ENCODE measurements around the gene NSUN4.

Gene NSUN4

DNA sequence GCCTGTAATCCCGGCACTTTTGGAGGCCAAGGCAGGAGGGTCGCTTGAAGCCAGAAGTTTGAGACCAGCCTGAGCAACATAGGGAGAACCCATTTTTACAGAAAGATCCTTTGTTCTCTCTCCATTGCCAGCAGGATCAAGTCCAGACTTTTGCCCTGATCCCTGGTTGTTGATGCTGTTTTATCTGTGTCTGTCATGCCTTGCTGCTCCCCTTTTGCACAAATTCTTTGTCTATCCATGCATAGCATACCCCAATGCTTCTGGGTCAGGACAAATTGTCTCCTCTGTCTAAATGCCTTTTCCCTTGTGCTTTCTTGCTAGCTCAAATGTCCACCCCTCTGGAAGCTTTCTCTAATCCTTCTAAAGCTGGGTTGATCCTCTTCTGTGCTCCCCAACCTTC lies 28.2 kb downstream of the NSUN4 start:
- no peak for DNase-seq

DNA sequence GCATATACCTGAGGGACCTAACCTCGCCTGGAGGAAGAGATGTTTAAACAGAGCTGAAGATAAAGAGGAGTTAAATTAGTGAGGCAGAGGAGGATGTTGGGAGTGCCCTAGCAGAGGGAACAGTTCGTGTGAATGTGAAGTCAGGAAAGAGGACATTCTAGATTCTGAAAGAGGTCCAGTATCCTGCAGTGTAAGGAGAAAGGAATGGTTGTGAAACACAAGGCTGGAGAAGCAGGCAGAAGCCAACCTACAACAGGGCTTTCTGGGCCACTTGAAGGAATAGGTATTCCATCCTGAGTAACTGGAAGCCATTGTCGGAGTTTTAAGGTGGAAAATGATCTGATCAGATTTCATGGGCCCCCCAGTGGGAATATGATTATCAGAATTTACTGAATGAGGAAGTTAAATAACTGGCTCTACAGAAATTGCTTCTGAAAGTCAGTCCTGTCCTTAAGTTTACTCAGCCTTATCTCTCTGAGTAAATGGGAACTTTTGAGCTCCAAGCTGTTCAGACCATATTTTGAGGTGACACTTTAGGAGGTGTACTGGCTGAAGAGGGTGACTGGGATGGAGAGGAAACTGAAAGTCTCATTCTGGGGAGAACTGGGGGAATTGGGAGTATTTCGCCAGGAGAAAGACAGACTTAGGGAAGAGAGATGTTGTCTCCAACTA lies 29.1 kb downstream of the NSUN4 start:
- DNase-seq, result no peak

DNA sequence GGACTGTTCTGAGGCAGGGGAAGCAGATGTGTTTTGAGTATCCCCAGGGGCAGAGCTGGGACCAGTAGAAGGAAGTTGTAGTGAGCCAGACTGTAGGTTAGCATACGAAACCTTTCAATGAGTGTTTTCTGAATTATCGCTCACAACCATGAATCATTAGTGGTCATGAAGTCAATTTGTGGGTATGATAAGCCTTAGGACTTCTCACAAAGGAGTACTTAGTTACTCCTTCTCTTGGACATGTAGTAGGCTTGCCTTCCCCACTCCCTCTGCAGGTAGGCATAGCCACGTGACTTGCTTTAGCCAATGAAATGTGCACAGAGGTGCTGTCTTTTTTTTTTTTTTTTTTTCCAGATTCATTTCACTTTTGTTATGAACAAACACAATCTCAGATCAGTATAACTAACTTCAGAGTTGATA lies 29.6 kb downstream of the NSUN4 start:
- DNase-seq, result no peak

DNA sequence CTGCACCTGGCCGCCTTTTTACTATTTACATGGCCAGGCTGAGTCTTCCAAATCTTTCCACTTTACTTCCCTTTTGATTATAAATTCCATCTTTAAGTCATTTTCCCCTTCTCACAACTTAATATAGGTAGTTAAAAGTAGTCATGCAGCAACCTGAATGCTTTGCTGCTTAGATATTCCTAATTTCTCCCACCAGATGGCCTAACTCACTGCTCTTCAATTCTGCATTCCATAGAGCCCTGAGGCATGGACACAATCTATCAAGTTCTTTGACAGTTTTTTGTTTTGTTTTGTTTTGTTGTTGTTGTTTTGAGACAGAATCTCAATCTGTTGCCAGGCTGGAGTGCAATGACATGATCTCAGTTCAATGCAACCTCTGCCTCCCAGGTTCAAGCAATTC lies 31.8 kb downstream of the NSUN4 start:
- no peak for DNase-seq

DNA sequence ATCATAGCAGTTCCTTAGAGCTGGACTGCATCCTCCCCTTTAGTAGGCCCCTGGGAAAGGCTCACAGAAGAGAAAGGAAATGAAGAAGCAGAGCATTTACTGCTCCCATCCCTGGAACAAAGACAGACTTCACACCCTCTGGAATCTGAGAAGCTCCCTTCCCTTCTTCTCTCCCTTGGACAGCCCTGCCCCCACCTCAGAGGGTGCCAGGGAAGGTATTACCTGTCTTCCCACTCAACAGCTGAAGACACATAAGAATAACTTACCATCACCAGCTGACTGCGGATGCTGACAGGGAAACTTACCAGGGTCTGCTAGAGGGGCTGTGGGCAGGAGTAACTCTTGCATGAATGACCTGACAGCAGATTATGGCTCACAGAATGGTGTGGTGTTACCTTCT lies 39.4 kb downstream of the NSUN4 start:
- no peak for DNase-seq

DNA sequence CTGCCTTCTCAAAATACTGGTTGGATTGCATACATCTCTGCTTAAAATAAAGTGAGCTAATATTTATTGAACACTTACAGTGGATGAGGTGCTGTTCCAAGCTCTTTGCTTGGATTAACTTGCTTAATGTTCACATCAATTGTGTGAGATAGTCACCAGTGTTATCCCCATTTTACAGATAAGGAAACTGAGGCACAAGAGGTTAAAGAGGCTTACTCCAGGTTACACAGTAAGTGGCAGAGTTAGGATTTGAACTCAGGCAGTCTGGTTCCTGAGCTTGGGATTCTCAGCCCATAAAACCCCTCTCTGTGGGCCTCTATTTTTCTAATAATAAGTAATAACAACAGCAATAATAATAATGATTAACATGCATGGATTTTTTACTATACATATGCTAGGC lies 39.9 kb downstream of the NSUN4 start:
- no peak for DNase-seq

DNA sequence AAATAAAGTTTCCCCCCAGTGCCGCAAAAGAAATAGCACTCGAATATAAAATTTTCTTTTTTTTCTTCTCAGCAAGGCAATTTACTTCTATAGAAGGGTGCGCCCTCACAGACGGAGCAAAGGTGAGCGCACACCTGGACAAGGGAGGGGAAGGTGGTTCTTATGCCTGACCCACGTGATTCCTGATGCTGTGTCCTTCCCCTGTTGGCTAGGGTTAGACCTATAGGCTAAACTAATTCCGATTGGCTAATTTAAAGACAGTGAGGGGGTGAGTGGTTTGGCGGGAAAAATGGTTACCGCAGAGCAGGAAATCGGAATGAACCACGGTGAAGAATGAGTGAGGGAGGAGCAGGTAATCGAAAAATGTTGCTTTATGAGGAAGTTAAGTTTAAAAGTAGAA lies 52.9 kb downstream of the NSUN4 start:
- no peak for DNase-seq

DNA sequence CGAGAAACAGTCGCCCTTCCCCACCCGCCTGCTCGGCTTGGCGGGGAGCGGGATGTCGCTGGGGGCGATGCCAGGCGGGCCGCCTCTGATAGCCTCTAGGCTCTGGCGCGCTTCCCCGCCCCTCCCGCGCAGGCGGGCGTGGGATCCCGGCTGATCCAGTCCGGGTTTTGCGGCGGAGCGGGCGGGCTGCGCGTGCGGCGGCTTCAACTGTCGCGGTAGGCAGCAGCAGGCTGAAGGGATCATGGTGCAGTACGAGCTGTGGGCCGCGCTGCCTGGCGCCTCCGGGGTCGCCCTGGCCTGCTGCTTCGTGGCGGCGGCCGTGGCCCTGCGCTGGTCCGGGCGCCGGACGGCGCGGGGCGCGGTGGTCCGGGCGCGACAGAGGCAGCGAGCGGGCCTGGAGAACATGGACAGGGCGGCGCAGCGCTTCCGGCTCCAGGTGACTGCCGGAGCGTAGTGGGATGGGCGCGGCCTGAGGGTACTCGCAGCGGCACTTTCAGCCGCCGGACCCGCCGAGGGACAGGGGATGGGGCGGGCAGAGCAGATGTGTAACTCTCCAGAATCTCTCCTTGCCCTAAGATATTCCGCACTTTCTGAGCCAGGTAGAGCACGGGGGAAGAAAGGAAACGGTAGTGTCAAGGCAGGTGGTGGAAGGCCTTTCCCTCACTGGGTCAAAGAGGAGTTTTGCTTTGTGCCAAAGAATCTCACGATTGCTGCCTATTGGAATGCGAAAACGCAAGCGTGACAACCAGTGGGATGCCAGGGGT lies 53.7 kb downstream of the NSUN4 start, which contains the start of gene FAAH:
FAAH (plus strand) TSS at position 210 of the 764 bp plus-strand sequence; CDS start at position 242, 32 bp downstream.
- peak in 1 of 2 experiments; percentile 27 for DNase-seq

DNA sequence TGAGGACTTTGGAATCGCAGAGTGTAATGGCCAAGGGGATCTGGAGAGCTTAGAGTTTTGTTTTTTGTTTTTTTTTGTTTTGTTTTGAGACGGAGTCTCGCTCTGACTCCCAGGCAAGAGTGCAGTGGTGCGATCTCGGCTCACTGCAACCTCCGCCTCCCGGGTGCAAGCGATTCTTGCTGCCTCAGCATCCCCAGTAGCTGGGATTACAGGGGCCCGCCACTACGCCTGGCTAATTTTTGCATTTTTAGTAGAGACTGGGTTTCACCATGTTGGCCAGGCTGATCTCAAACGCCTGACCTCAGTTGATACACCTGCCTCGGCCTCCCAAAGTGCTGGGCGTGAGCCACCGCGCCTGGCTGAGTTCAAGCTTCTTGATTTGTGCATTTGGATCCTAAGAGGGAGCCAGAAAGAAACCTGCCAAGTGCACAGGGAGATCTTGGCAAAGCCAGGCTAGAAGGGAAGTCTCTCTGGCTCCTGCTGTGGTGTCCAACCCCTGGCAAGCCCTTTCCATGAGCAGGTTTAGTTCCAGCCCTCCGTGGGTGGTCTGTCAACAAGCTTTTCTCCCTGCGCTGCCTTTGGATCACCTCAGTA lies 54.4 kb downstream of the NSUN4 start:
- peak in 1 of 2 experiments; percentile 67 for DNase-seq

DNA sequence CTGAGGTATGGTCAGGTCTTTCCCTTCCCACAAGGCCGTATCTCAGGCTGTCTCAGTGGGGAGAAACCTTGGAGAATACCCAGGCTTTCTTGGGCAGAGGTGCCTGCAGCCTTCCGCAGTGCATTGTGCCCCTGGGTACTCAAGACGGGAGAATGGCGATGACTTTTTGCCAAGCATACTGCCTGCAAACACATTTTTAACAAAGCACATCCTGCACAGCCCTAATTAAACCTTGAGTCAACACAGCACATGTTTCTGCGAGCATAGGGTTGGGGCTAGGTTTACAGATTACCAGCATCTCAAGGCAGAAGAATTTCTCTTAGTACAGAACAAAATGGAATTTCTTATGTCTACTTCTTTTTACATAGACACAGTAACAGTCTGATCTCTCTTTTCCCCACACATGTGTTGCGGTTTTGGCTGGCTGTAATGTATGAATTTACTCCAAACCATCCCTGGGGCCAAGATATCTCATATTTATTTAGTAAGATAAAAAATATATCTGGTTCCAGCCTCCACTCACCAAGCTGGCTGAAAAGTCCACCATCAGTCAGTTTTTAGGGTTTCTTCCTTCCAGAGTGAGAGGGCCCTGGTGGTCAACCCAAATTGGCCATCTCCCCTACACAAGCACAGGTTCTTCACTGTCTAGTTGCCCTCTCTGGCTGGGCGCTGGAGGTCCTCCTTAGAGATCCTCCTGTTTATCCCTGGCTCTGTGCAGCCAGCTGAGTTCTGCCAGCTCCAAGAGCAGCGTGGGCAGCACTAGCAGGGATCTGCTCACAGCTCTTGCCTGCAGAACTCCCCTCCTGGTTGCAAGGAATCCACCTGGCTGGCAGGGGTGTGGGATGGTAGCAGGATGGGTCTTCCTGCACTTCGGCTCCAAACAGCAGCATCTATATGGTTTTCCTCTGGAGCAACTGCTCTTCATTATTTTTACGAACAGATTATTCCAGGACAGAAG lies 56.1 kb downstream of the NSUN4 start:
- DNase-seq, result no peak

DNA sequence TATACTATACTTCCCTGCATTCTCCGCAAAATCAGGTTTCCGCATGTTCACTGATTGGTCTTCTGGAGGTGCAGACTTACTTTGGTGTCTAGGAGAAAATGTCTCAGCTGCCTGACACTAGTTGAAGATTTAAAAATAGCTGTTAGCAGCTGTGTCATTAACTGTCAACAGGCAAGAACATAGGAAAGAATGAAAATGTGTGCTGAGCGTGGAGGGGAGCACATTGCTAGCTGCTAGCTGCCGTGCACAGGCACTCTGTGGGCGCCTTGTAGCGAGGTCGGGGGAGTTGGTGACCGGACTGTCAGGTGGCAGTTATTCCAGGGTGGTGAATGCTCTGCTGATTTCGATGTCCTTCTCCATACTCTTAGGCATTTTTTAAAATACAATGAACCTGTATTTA lies 58.7 kb downstream of the NSUN4 start:
- no peak for DNase-seq

DNA sequence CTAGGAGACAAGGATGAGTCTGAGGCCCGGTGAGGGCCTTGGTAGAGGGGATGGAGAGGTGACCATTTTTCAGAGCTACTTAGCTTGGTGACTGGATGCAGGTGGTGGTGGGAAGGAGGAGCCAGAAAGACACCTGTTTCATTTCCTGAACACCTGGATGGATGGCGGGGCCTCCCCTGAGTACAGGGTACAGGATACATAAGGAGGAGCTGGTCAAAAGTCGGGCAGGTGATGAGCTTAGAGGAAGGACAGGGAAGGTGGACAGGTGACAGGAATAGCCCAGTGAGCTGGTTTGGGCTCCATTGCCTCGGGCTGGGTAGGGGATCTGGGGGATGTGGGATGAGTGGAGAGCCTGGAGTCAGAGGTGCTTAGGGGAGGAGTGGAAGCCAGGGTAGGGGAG lies 59.8 kb downstream of the NSUN4 start:
- no peak for DNase-seq

DNA sequence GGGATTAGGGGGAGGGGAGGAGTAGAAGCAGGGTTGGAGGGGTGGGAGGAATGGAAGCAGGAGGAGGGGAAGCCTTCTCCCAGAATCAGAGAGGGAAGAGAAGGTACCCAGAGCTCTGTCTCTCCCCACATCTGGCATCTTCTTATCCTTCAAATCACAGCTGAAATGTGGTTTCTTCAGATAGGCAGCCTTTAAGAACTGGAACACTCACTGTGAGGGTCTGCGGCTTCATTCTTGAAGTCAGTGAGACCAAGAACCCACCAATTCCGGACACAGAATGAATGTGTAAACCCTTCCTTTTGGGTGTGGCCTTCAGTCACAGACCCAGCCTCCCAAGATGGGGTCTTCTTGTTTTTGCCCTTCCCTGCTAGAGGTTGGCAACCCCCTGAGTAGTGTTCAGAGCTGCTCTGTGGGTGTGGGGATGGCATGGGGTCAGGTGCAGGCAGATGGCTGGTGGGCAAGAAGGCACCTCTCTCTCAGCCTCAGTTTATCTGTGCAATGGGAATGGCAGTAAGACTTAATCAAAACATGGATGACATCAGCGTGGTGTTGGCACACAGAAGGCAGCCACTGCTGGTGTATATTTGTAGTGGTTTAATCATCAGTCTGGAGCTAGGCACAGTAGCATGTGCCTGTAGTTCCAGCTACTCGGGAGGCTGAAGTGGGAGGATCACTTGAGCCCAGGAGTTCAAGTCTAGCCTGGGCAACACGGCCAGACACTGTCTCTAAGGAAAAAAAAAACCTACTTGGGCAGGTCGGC lies 60.7 kb downstream of the NSUN4 start:
- no peak for DNase-seq

DNA sequence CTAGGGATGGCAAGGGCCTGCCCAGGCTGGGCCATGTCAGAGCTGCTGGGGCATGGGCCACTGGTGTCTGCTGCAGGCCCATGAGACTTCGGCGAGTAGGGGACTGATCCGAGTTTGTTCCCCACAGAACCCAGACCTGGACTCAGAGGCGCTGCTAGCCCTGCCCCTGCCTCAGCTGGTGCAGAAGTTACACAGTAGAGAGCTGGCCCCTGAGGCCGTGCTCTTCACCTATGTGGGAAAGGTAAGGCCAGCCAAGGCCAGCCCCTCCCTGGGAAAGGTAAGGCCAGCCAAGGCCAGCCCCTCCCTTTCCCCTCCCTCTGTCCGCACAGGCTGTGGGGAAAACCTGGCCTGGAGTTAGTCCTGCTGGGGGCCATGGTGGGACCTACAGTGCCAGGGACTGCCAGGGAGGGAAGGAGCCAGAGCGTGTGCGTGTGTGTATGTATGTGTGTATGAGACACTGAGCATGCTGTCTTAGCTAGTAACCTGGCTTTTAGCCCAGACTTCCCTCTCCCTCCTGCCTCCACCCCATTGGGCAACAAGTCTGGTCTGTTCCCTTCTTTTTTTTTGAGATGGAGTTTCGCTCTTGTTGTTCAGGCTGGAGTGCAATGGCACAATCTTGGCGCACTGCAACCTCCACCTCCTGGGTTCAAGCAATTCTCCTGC lies 61.5 kb downstream of the NSUN4 start:
- peak; percentile 82 to 92 for DNase-seq

DNA sequence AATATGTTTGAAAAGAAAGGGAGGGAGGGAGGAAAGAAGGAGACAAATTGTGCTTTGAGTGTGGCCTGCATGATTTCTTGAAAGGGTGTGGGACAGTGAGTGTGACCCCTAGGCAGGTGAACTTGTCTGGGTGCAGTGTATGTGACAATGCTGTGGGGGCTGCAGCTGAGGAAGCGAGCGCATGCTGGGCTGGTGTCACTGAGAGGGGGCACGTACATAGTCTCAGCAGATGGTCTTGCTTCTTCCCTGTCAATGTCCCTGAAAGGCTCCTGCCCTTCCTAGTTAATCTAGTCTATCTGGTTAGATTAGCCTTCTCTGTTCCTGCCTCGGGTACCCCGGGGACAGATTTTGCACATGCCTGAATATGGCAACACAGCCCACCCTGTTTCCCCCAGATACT lies 63.3 kb downstream of the NSUN4 start:
- no peak for DNase-seq

DNA sequence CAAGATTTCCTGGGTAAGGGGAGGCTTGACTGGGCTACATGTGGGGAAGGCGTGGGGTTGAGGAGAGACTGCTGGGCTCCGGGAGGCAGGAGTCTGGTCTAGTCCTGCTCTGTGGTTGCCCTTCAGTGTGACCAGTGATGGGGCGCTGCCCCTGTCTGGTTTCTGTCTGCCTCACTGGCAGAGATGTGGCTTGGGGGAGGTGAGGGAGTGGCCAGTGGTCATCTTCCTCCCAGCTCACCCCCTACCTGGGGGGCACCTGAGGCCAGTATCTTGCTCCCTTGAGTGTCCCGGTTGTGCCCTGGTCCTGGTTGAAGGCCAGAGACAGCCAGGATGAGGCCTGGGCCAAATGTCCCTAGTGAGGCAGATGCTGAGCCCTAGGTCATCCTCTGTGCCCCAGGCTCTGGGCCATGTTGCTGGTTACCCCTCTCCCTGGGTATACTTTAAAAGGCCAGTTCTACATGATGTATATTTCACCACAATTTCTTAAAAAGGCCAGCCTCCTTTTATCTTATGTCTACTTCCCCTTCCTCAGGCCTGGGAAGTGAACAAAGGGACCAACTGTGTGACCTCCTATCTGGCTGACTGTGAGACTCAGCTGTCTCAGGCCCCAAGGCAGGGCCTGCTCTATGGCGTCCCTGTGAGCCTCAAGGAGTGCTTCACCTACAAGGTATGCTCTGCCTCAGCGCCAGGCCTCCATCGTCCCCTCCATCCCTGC lies 64.0 kb downstream of the NSUN4 start:
- DNase-seq, result no peak

DNA sequence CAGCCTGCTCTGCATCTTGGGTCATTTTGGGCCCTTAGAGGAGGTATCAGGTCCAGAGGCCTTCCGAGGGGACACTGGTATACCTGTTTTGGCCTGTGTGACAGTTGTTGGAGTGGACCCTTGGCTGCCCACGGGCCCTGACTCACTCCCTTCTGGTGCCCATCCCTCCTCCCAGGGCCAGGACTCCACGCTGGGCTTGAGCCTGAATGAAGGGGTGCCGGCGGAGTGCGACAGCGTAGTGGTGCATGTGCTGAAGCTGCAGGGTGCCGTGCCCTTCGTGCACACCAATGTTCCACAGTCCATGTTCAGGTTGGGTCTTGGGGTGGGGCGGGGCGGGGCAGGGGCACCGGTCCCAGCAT lies 64.6 kb downstream of the NSUN4 start:
- no peak for DNase-seq

DNA sequence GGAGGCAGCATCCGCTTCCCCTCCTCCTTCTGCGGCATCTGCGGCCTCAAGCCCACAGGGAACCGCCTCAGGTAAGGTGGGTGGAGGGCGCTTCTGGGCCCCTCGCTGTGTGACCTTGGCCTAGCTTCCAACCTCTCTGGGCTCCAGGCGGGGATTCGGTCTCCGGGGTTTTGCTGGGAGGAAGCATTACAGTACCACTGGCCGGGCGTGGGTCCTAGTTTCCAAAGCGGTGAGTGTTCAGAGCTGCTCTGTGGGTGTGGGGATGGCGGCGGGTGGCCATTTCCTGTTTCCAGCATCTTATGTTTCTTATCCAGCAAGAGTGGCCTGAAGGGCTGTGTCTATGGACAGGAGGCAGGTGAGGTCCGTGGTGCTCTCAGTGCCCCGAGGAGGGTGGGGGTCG lies 65.1 kb downstream of the NSUN4 start:
- no peak for DNase-seq

DNA sequence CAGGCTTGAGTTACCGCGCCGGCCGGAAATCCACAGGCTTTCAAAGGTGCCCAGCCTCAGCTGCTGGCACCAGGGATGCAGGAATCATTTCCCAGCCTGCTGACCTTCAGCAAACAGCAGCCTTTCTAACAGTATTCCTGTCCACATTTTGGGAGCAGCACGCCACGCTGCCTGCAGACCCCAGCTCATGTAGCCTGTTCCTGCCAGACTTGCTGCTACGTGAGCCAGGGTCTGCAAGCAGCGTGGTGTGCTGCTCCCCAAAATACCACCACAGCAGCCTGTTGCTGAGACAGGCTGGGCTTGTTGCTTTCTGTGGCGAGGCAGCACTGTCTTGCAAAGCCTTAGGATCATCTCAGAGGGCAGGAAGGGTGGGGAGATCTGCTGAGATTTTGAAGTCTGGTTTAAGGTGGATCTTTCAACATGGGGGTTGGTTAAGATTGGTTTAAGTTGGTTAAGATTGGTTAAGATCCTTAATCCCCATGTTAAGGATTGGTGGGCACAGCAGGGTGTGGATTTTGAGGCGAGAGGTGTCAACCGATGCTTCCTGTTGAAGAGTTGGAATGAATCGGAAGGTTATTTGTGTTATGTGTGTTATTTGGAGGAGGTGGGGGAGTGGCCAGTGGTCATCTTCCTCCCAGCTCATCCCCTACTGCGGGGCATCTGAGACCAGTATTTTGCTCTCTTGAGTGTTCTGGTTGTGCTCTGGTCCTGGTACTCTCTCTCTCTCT lies 66.4 kb downstream of the NSUN4 start:
- no peak for DNase-seq

DNA sequence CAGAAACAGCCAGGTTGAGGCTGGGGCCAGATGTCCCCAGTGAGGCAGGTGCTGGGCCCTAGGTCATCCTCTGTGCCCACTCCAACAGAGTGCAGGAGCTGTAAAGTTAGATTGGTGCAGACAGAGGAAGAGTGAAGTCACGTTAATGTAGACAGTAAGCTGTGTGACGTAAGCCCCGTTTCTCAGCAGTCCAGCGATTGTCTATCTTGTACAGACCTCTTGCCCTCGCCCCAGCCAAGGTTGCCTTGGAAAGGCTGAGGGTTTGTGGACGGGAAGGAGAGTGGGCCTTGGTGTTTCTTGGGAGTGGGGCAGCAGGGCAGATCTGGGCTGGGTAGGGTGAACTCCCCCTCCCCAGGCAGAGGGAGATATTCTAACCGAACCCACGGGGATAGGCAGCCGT lies 67.0 kb downstream of the NSUN4 start:
- no peak for DNase-seq

Data from cerebellar nuclear complex (tissue), 1 donor.